ENCODE data around the gene SLC48A1. TPM values are rescaled to one million over a fixed set of nuclear protein-coding genes. Genes with fewer than 3 reads are reported as not detected.
"Not testable (repeated sequence)": the region's sequence is repeated elsewhere in the genome, so short reads cannot be mapped to it uniquely, and the experiment has no call there.

The SLC48A1 gene
- total and polyA plus RNA-seq, 5 donors from 2014 or later: 4.9 to 12.7 (median 8.4) TPM

- DNase-seq (no peak), ATAC-seq (ENCODE audit: low read depth in 2 of 2) (no peak)
- Mint-ChIP-seq H3K27ac (peak overlapping the region; percentile 92 to 97 (median 95)), H3K9me3 (no peaks in the 10 kb centered on the region), H3K27me3 (no peaks in the 10 kb centered on the region), H3K4me3 (peak overlapping the region; percentile 82 to 89 (median 83)), H3K36me3 (peaks cover 4% of the 10 kb centered on the region), H3K4me1 (peaks cover 26 to 99% (median 77%) of the 10 kb centered on the region in 4 donors)
- no peaks in the 10 kb centered on the region for H3K27me3 ChIP-seq (ENCODE audit: control insufficient read depth, insufficient read depth, low read length)
- H3K4me3 ChIP-seq (ENCODE audit: low read depth, low read length): peak overlapping the region; percentile 71
- H3K9me3 ChIP-seq (ENCODE audit: control insufficient read depth in 2 of 2, low read length in 2 of 2): no peaks in the 10 kb centered on the region
- H3K36me3 ChIP-seq (ENCODE audit: control insufficient read depth, insufficient read depth, low read length): peaks cover 15% of the 10 kb centered on the region
- H3K27ac ChIP-seq (ENCODE audit: insufficient read depth, low read length, poor library complexity, severe bottlenecking): peak overlapping the region; percentile 97
- H3K4me1 ChIP-seq (ENCODE audit: control insufficient read depth, insufficient read depth, low read length, poor library complexity, severe bottlenecking): peaks cover 100% of the 10 kb centered on the region
Measured at GRCh38 chr12:47807338-47807737, 34.3 kb downstream of the SLC48A1 start.

DNA sequence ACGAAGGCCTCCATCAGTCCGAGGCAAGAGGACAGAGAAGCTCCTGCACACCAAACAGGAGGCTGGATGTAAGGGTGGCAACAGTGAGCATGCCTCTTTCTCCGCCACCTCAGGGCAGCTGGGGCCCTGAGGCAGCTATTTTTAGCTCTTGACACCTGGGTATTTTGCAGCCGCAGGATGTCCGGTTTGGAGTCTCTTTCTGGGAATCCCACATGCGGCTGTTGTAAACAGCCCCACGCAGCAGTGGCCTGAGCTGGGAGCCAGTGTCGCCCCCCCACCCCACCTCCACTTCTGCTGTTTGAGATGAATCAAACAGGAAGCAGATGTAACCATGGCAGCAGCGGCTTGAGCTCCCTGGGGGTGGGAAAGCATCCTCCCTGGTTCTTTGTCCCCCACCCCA lies 35.0 kb downstream of the SLC48A1 start:
- Histone ChIP-seq H3K36me3 (ENCODE audit: control insufficient read depth, insufficient read depth, low read length) (peaks cover 15% of the 10 kb centered on the region), H3K27ac (ENCODE audit: insufficient read depth, low read length, poor library complexity, severe bottlenecking) (peak overlapping the region; percentile 97), H3K4me1 (ENCODE audit: control insufficient read depth, insufficient read depth, low read length, poor library complexity, severe bottlenecking) (peaks cover 98% of the 10 kb centered on the region), H3K4me3 (ENCODE audit: low read depth, low read length) (peak overlapping the region; percentile 72), H3K9me3 (ENCODE audit: control insufficient read depth in 2 of 2, low read length in 2 of 2) (no peaks in the 10 kb centered on the region), H3K27me3 (ENCODE audit: control insufficient read depth, insufficient read depth, low read length) (no peaks in the 10 kb centered on the region)
- H3K4me3 Mint-ChIP-seq: peak overlapping the region; percentile 82 to 89 (median 83)
- no peaks in the 10 kb centered on the region for H3K9me3 Mint-ChIP-seq
- H3K36me3 Mint-ChIP-seq: peaks cover 4% of the 10 kb centered on the region
- peak; percentile 71 to 97 (median 71) for DNase-seq
- peak; percentile 44 to 52 for ATAC-seq (ENCODE audit: low read depth in 2 of 2)
- peak overlapping the region; percentile 92 to 97 (median 95) for H3K27ac Mint-ChIP-seq
- no peaks in the 10 kb centered on the region for H3K27me3 Mint-ChIP-seq
- peaks cover 28 to 99% (median 75%) of the 10 kb centered on the region in 4 donors for H3K4me1 Mint-ChIP-seq

- Histone ChIP-seq H3K4me3 (ENCODE audit: low read depth, low read length) (peak overlapping the region; percentile 72), H3K4me1 (ENCODE audit: control insufficient read depth, insufficient read depth, low read length, poor library complexity, severe bottlenecking) (peaks cover 98% of the 10 kb centered on the region), H3K9me3 (ENCODE audit: control insufficient read depth in 2 of 2, low read length in 2 of 2) (no peaks in the 10 kb centered on the region), H3K27me3 (ENCODE audit: control insufficient read depth, insufficient read depth, low read length) (no peaks in the 10 kb centered on the region), H3K36me3 (ENCODE audit: control insufficient read depth, insufficient read depth, low read length) (peaks cover 14% of the 10 kb centered on the region), H3K27ac (ENCODE audit: insufficient read depth, low read length, poor library complexity, severe bottlenecking) (peak overlapping the region; percentile 97)
- H3K4me3 Mint-ChIP-seq: peak overlapping the region; percentile 82 to 89 (median 83)
- H3K27me3 Mint-ChIP-seq: no peaks in the 10 kb centered on the region
- peak overlapping the region; percentile 92 to 97 (median 95) for H3K27ac Mint-ChIP-seq
- no peaks in the 10 kb centered on the region for H3K9me3 Mint-ChIP-seq
- ATAC-seq (ENCODE audit: low read depth in 2 of 2) (no peak), DNase-seq (peak; percentile 35 to 70 (median 36))
- peaks cover 4% of the 10 kb centered on the region for H3K36me3 Mint-ChIP-seq
- H3K4me1 Mint-ChIP-seq: peaks cover 28 to 99% (median 75%) of the 10 kb centered on the region in 4 donors
Measured at GRCh38 chr12:47808574-47809365, 35.7 kb downstream of the SLC48A1 start.

GRCh38 chr12:47809518-47809917 lies 36.5 kb downstream of the SLC48A1 start:
- not testable (repeated sequence) for H3K27me3 Mint-ChIP-seq; DNase-seq; H3K36me3 Mint-ChIP-seq; H3K36me3 ChIP-seq (ENCODE audit: control insufficient read depth, insufficient read depth, low read length); H3K27me3 ChIP-seq (ENCODE audit: control insufficient read depth, insufficient read depth, low read length); ATAC-seq (ENCODE audit: low read depth in 2 of 2); H3K9me3 ChIP-seq (ENCODE audit: control insufficient read depth in 2 of 2, low read length in 2 of 2); H3K9me3 Mint-ChIP-seq
- peak overlapping the region in 3 of 4 donors; percentile 36 to 90 (median 89) for H3K4me3 Mint-ChIP-seq
- Histone ChIP-seq H3K27ac (ENCODE audit: insufficient read depth, low read length, poor library complexity, severe bottlenecking) (peak overlapping the region; percentile 97), H3K4me1 (ENCODE audit: control insufficient read depth, insufficient read depth, low read length, poor library complexity, severe bottlenecking) (peaks cover 98% of the 10 kb centered on the region), H3K4me3 (ENCODE audit: low read depth, low read length) (peak overlapping the region; percentile 32)
- H3K27ac Mint-ChIP-seq: peak overlapping the region; percentile 69 to 97 (median 95)
- H3K4me1 Mint-ChIP-seq: peaks cover 28 to 99% (median 76%) of the 10 kb centered on the region in 4 donors

GRCh38 chr12:47811072-47811396 lies 38.0 kb downstream of the SLC48A1 start:
- Mint-ChIP-seq H3K27ac (peak overlapping the region; percentile 95 to 100 (median 97)), H3K36me3 (no peaks in the 10 kb centered on the region), H3K9me3 (no peaks in the 10 kb centered on the region), H3K4me1 (peaks cover 28 to 99% (median 72%) of the 10 kb centered on the region in 4 donors), H3K27me3 (no peaks in the 10 kb centered on the region), H3K4me3 (peak overlapping the region; percentile 89 to 95 (median 92))
- DNase-seq (no peak), ATAC-seq (ENCODE audit: low read depth in 2 of 2) (no peak)
- peaks cover 4% of the 10 kb centered on the region for H3K36me3 ChIP-seq (ENCODE audit: control insufficient read depth, insufficient read depth, low read length)
- H3K4me3 ChIP-seq (ENCODE audit: low read depth, low read length): peak overlapping the region; percentile 74
- H3K9me3 ChIP-seq (ENCODE audit: control insufficient read depth in 2 of 2, low read length in 2 of 2): no peaks in the 10 kb centered on the region
- H3K4me1 ChIP-seq (ENCODE audit: control insufficient read depth, insufficient read depth, low read length, poor library complexity, severe bottlenecking): peaks cover 98% of the 10 kb centered on the region
- H3K27ac ChIP-seq (ENCODE audit: insufficient read depth, low read length, poor library complexity, severe bottlenecking): peak overlapping the region; percentile 97
- no peaks in the 10 kb centered on the region for H3K27me3 ChIP-seq (ENCODE audit: control insufficient read depth, insufficient read depth, low read length)

GRCh38 chr12:47811581-47812484 lies 38.8 kb downstream of the SLC48A1 start:
- Mint-ChIP-seq H3K27me3 (no peaks in the 10 kb centered on the region), H3K27ac (peak overlapping the region; percentile 95 to 100 (median 97)), H3K36me3 (no peaks in the 10 kb centered on the region), H3K4me1 (peaks cover 28 to 99% (median 72%) of the 10 kb centered on the region in 4 donors), H3K9me3 (no peaks in the 10 kb centered on the region), H3K4me3 (peak overlapping the region; percentile 89 to 95 (median 92))
- peaks cover 98% of the 10 kb centered on the region for H3K4me1 ChIP-seq (ENCODE audit: control insufficient read depth, insufficient read depth, low read length, poor library complexity, severe bottlenecking)
- no peaks in the 10 kb centered on the region for H3K27me3 ChIP-seq (ENCODE audit: control insufficient read depth, insufficient read depth, low read length)
- DNase-seq (no peak), ATAC-seq (ENCODE audit: low read depth in 2 of 2) (no peak)
- H3K4me3 ChIP-seq (ENCODE audit: low read depth, low read length): peak overlapping the region; percentile 88
- H3K36me3 ChIP-seq (ENCODE audit: control insufficient read depth, insufficient read depth, low read length): peaks cover 4% of the 10 kb centered on the region
- H3K9me3 ChIP-seq (ENCODE audit: control insufficient read depth in 2 of 2, low read length in 2 of 2): no peaks in the 10 kb centered on the region
- H3K27ac ChIP-seq (ENCODE audit: insufficient read depth, low read length, poor library complexity, severe bottlenecking): peak overlapping the region; percentile 97

- peak; percentile 75 to 80 for ATAC-seq (ENCODE audit: low read depth in 2 of 2)
- Histone ChIP-seq H3K4me3 (ENCODE audit: low read depth, low read length) (peak overlapping the region; percentile 88), H3K27me3 (ENCODE audit: control insufficient read depth, insufficient read depth, low read length) (no peaks in the 10 kb centered on the region), H3K36me3 (ENCODE audit: control insufficient read depth, insufficient read depth, low read length) (peaks cover 4% of the 10 kb centered on the region), H3K4me1 (ENCODE audit: control insufficient read depth, insufficient read depth, low read length, poor library complexity, severe bottlenecking) (peaks cover 98% of the 10 kb centered on the region), H3K9me3 (ENCODE audit: control insufficient read depth in 2 of 2, low read length in 2 of 2) (no peaks in the 10 kb centered on the region), H3K27ac (ENCODE audit: insufficient read depth, low read length, poor library complexity, severe bottlenecking) (peak overlapping the region; percentile 97)
- peaks cover 24 to 99% (median 72%) of the 10 kb centered on the region in 4 donors for H3K4me1 Mint-ChIP-seq
- peak overlapping the region; percentile 89 to 95 (median 92) for H3K4me3 Mint-ChIP-seq
- H3K27me3 Mint-ChIP-seq: no peaks in the 10 kb centered on the region
- no peaks in the 10 kb centered on the region for H3K36me3 Mint-ChIP-seq
- H3K27ac Mint-ChIP-seq: peak overlapping the region; percentile 95 to 100 (median 97)
- H3K9me3 Mint-ChIP-seq: no peaks in the 10 kb centered on the region
- DNase-seq: peak; percentile 87 to 98 (median 88)
Measured at GRCh38 chr12:47812797-47813510, 39.9 kb downstream of the SLC48A1 start.

Measured in CD4-positive, CD25-positive, alpha-beta regulatory T cell (primary cell).